Astrocyte (in vitro differentiated cells and primary cell): ENCODE results near the gene BHLHA9.

Experiments
- CTCF ChIP-seq: IDR thresholded peaks from 2 replicates; pipeline ENCODE4 v1.5.1; 2011; ENCODE audit warnings: low read depth, mild to moderate bottlenecking, inconsistent platforms, low read length, moderate library complexity; ENCODE audit not compliant: insufficient read depth
- EZH2 ChIP-seq: IDR thresholded peaks from 2 replicates; pipeline ENCODE4 v1.6.1; 2012; ENCODE audit warnings: mild to moderate bottlenecking, low read length, inconsistent platforms; ENCODE audit not compliant: insufficient read depth

- TF ChIP-seq CTCF = no peak
- TF ChIP-seq EZH2 = no peak
Measured at GRCh38 chr17:1221209-1221608, 49.0 kb upstream of the BHLHA9 start.
